ENCODE data around the gene CCDC32.
"Not testable (repeated sequence)": the region's sequence is repeated elsewhere in the genome, so short reads cannot be mapped to it uniquely, and the experiment has no call there.

Gene CCDC32

GRCh38 chr15:40564591-40565332 is at the start of gene CCDC32:
Gene CCDC32 (minus strand): TSS chr15:40565042. CDS start chr15:40563015, 2,027 bp downstream.
- peak; percentile 100 for DNase-seq (ENCODE audit: low spot score)

GRCh38 chr15:40613080-40613479 is 48.2 kb upstream of the CCDC32 start:
- no peak for DNase-seq (ENCODE audit: low spot score)

GRCh38 chr15:40603935-40604334 is 39.1 kb upstream of the CCDC32 start:
- DNase-seq (ENCODE audit: low spot score): no peak

GRCh38 chr15:40600956-40601355 is 36.1 kb upstream of the CCDC32 start:
- DNase-seq (ENCODE audit: low spot score): no peak

- no peak for DNase-seq (ENCODE audit: low spot score)
Measured at GRCh38 chr15:40598672-40599071, 33.8 kb upstream of the CCDC32 start.

GRCh38 chr15:40598126-40598525 is 33.3 kb upstream of the CCDC32 start:
- DNase-seq (ENCODE audit: low spot score): no peak

- DNase-seq (ENCODE audit: low spot score): no peak
Measured at GRCh38 chr15:40597024-40597423, 32.2 kb upstream of the CCDC32 start.

- DNase-seq (ENCODE audit: low spot score): no peak
Measured at GRCh38 chr15:40595773-40596172, 30.9 kb upstream of the CCDC32 start.

- DNase-seq (ENCODE audit: low spot score): no peak
Measured at GRCh38 chr15:40595219-40595618, 30.4 kb upstream of the CCDC32 start.

GRCh38 chr15:40594429-40594836 is 29.6 kb upstream of the CCDC32 start:
- DNase-seq (ENCODE audit: low spot score): no peak

GRCh38 chr15:40593588-40594428 is 29.0 kb upstream of the CCDC32 start, which contains the start of gene KNL1:
Gene KNL1 (plus strand): TSS chr15:40594249. CDS start chr15:40602932, 8,683 bp downstream.
- DNase-seq (ENCODE audit: low spot score): peak; percentile 98

- DNase-seq (ENCODE audit: low spot score): no peak
Measured at GRCh38 chr15:40593165-40593564, 28.3 kb upstream of the CCDC32 start.

- DNase-seq (ENCODE audit: low spot score): no peak
Measured at GRCh38 chr15:40591389-40591788, 26.5 kb upstream of the CCDC32 start.

GRCh38 chr15:40590667-40591050 is 25.8 kb upstream of the CCDC32 start:
- DNase-seq (ENCODE audit: low spot score): no peak

GRCh38 chr15:40584191-40584590 is 19.3 kb upstream of the CCDC32 start:
- DNase-seq (ENCODE audit: low spot score): peak; percentile 71

GRCh38 chr15:40582726-40583246 is 17.9 kb upstream of the CCDC32 start:
- peak; percentile 49 for DNase-seq (ENCODE audit: low spot score)

GRCh38 chr15:40581796-40582195 is 17.0 kb upstream of the CCDC32 start:
- not testable (repeated sequence) for DNase-seq (ENCODE audit: low spot score)

- no peak for DNase-seq (ENCODE audit: low spot score)
Measured at GRCh38 chr15:40578892-40579291, 14.1 kb upstream of the CCDC32 start.

- DNase-seq (ENCODE audit: low spot score): not testable (repeated sequence)
Measured at GRCh38 chr15:40576914-40577313, 12.1 kb upstream of the CCDC32 start.

GRCh38 chr15:40575113-40575512 is 10.3 kb upstream of the CCDC32 start:
- no peak for DNase-seq (ENCODE audit: low spot score)

GRCh38 chr15:40569129-40569953 is 4.5 kb upstream of the CCDC32 start, which contains the start of gene RPUSD2:
Gene RPUSD2 (plus strand): TSS chr15:40569299. CDS start chr15:40569338, 39 bp downstream.
- DNase-seq (ENCODE audit: low spot score): peak; percentile 95

GRCh38 chr15:40567111-40567510 is 2.3 kb upstream of the CCDC32 start:
- DNase-seq (ENCODE audit: low spot score): peak; percentile 62
